A673 (cell line): ENCODE results near the gene DIRAS1. TPM values are rescaled to one million over a fixed set of nuclear protein-coding genes. Genes with fewer than 3 reads are reported as not detected.

Experiments used
- BruUV-seq: library from RNA; stranded (reverse); fragments of 400-500 nt; replicated peaks from 2 replicates; lab custom pipeline; 2021; lab: Mats Ljungman, UMichigan
- CTCF ChIA-PET: fragments of 300-600 bp; sonication (Branson Sonifier 250); formaldehyde crosslinking; loops from one replicate; lab custom pipeline; 2022; ENCODE audit warnings: antibody characterized with exemption; lab: Charles Lee
- POLR2A ChIA-PET: fragments of 300-600 bp; sonication (Branson Sonifier 250); formaldehyde crosslinking; loops from one replicate; lab custom pipeline; 2022; ENCODE audit warnings: antibody characterized with exemption; ENCODE audit not compliant: low non-redundant PET; lab: Charles Lee
- DNase-seq: peaks from one replicate; pipeline ENCODE4 v3.0.0-alpha.2; 2015; ENCODE audit warnings: low spot score
- H3K27ac ChIP-seq: fragments of 200-600 bp; sonication (generic); 2 replicates; pipeline ENCODE4 v1.5.1; 2016; ENCODE audit warnings: mixed run types, low read depth, mild to moderate bottlenecking, mixed read lengths, antibody characterized with exemption, low read length; ENCODE audit not compliant: poor library complexity, severe bottlenecking
- H3K27me3 ChIP-seq: fragments of 200-600 bp; sonication (generic); replicated peaks from 2 replicates; pipeline ENCODE4 v1.6.1; 2017; ENCODE audit warnings: mixed run types, low read depth, mild to moderate bottlenecking, mixed read lengths, antibody characterized with exemption, low read length; ENCODE audit not compliant: insufficient read depth, poor library complexity
- H3K36me3 ChIP-seq: fragments of 200-600 bp; sonication (generic); 2 replicates; pipeline ENCODE4 v1.6.1; 2016; ENCODE audit warnings: mixed run types, mild to moderate bottlenecking, mixed read lengths, antibody characterized with exemption, low read length; ENCODE audit not compliant: insufficient read depth, poor library complexity, severe bottlenecking
- H3K4me1 ChIP-seq: fragments of 200-600 bp; sonication (generic); 2 replicates; pipeline ENCODE4 v1.6.1; 2017; ENCODE audit warnings: mixed run types, mild to moderate bottlenecking, mixed read lengths, antibody characterized with exemption, low read length; ENCODE audit not compliant: insufficient read depth, poor library complexity, severe bottlenecking
- H3K4me3 ChIP-seq: fragments of 200-600 bp; sonication (generic); 2 replicates; pipeline ENCODE4 v1.5.1; 2016; ENCODE audit warnings: low read depth, mixed run types, mild to moderate bottlenecking, mixed read lengths, low read length; ENCODE audit not compliant: poor library complexity, severe bottlenecking
- H3K9me3 ChIP-seq: fragments of 200-600 bp; sonication (generic); 2 replicates; pipeline ENCODE4 v1.6.1; 2016; ENCODE audit warnings: mixed run types, low read depth, mild to moderate bottlenecking, mixed read lengths, antibody characterized with exemption, low read length; ENCODE audit not compliant: poor library complexity, severe bottlenecking
- EZH2 ChIP-seq: fragments of 200-600 bp; sonication (generic); IDR thresholded peaks from 2 replicates; pipeline ENCODE4 v1.6.1; 2017; ENCODE audit warnings: borderline replicate concordance, low read depth, mild to moderate bottlenecking, mixed read lengths, antibody characterized with exemption, low read length; ENCODE audit not compliant: poor library complexity, severe bottlenecking
- intact Hi-C: fragments of 100-400 bp; cut with micrococcal nuclease; formaldehyde crosslinking; loops from one replicate; pipeline ENCODE4 v1.10.0; 2022; ENCODE audit not compliant: unreplicated experiment
- total RNA-seq: library from RNA; stranded (reverse); gene quantifications from 2 replicates; pipeline ENCODE4 v1.2.3, GENCODE V29; 2021
- TF ChIP-seq, protein P1 (sequence below): fragments of 300-800, 200-600 bp; sonication (generic); conservative IDR thresholded peaks from 2 replicates; pipeline ENCODE4 v1.5.1; 2017; ENCODE audit warnings: low read depth, mild to moderate bottlenecking, antibody characterized with exemption, low read length, moderate library complexity, mixed read lengths

Gene DIRAS1
- total RNA-seq, 1 experiment from 2014 or later: 36.8 TPM

DNA sequence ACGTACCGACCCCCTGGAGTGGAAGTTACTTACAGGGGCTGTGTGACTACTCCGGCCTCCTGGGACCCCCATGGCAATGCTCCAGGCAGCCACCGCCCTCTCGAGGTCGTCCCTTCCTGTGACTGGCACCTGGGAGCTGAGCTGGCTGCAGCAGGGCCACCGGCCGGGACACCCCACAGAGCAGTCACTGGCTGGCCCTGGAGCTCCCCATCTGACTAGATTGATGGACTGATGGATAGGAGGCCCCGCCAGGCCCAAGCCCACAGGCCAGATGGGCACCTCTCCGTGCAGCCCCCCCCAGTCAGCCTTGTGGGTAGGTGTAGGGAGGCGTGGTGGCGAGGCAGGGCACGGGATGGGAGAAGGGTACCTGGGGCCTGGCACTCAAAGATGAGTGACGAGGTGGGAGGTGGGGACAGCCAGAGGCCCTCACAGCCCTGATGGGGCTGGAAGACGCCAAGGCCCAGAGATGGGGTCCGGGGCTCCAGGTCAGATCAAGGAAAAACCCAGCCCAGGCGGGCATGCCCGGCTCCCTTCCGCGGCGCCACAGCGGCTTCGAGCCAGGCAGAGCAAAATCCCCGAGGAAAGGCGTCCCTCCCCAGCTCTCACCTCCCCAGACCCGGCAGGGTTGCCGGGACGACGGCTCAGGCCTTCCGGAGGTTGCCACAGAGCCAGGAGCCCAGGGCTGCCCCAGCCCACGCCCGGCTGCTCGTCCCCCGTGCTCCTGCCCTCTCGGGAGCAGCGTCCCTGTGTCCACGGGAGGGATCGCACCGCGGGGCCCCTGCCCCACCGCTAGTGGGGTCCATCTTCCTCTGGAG is 10.2 kb upstream of the DIRAS1 start:
- POLR2A ChIA-PET: interaction anchor here (0.6 kb wide), 2 partner anchors 46 to 487 kb away, joined by 3 read pairs; no protein-coding TSS in a partner anchor
- intact Hi-C loops: no loop called here
- no TSS peak for BruUV-seq
- DNase-seq: no peak
- no peak overlapping the region for H3K27ac ChIP-seq
- peaks cover 11% of the 10 kb centered on the region for H3K27me3 ChIP-seq
- CTCF ChIA-PET: no interaction called here
- peaks cover 3% of the 10 kb centered on the region for H3K36me3 ChIP-seq
- no peaks in the 10 kb centered on the region for H3K9me3 ChIP-seq
- no peaks in the 10 kb centered on the region for H3K4me1 ChIP-seq
- H3K4me3 ChIP-seq: no peak overlapping the region
- TF ChIP-seq, protein P1, sequence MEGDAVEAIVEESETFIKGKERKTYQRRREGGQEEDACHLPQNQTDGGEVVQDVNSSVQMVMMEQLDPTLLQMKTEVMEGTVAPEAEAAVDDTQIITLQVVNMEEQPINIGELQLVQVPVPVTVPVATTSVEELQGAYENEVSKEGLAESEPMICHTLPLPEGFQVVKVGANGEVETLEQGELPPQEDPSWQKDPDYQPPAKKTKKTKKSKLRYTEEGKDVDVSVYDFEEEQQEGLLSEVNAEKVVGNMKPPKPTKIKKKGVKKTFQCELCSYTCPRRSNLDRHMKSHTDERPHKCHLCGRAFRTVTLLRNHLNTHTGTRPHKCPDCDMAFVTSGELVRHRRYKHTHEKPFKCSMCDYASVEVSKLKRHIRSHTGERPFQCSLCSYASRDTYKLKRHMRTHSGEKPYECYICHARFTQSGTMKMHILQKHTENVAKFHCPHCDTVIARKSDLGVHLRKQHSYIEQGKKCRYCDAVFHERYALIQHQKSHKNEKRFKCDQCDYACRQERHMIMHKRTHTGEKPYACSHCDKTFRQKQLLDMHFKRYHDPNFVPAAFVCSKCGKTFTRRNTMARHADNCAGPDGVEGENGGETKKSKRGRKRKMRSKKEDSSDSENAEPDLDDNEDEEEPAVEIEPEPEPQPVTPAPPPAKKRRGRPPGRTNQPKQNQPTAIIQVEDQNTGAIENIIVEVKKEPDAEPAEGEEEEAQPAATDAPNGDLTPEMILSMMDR: no peak
- no peak for TF ChIP-seq EZH2

DNA sequence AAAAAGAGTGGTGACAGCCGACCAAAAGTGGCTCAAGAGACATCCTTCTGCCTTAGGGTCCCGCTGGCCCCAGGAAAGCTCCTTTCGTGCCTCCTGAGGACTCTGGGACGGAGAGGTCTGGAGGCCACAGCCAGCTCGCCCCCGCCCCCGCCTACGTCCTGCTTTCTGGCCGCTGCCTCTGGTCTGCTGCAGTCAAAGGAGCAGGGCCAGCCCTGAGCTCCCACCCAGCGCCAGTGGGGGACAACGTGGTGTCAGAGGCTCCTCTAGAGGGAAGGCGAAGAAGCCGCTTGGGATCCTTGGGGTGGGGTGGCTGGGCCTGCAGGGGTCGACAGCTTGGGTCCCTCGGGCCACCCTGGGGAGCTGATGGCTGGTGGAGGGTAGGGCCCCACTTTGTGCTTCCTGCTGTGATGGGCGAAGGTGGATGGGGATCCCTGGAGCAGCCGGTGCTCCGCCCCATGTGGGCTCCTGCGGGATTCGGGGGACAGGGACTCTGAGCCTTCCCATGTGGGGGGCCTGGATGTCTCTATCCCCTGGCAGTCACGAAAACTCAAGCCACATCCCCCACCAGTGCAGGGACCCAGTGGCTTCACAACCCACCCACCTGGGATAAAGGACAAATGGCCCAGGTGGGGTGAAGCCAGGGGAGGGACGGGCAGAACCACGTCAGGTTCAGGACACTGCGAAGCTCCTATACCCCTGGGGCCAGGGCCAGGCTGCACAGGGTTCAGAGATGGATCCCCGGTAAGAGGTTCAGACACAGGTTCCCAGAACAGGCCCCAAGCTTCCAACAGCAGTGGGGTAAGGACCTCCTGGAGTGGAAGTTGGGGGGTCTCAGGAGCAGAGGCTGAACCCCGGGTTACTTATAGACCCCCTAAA is 9.0 kb upstream of the DIRAS1 start:
- intact Hi-C loops: no loop called here
- no peak overlapping the region for H3K4me3 ChIP-seq
- H3K27ac ChIP-seq: no peak overlapping the region
- DNase-seq: no peak
- H3K27me3 ChIP-seq: peaks cover 11% of the 10 kb centered on the region
- ChIA-PET POLR2A (no interaction called here), CTCF (interaction anchor here (0.5 kb wide), 1 partner anchor 93 kb away, joined by 3 read pairs; no protein-coding TSS in a partner anchor)
- H3K36me3 ChIP-seq: no peaks in the 10 kb centered on the region
- TF ChIP-seq, protein P1: no peak
- TF ChIP-seq EZH2: no peak
- H3K9me3 ChIP-seq: no peaks in the 10 kb centered on the region
- H3K4me1 ChIP-seq: no peaks in the 10 kb centered on the region
- BruUV-seq: no TSS peak

DNA sequence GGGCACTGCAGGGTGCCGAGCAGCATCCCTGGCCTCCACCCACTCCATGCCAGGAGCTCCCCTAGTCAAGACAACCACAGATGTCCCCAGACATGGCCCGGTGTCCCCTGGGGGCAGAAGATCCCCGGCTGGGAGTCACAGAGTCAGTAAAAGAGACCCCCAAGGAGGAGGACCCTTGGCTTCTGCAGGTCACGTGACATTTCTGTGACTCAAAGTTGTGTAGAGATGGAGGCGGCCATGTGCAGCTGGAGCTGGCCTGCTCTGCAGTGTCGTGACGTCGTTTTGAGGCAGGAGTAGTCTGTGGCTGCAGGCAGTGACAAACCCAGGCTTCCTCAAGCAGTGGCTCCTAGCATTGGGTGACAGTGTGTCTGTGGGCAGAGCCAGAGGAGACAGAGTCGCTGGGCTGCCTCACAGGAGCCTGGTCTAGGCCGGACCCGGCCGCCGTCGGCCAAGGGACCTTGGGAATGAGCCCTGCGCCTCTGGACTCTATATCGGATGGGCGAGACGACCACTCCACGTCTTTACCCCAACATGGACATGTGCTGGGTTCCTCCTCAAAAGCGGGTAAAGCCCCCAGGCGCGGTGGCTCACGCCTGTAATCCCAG is 7.7 kb upstream of the DIRAS1 start:
- ChIA-PET CTCF (no interaction called here), POLR2A (interaction anchor here (0.6 kb wide), 1 partner anchor 56 kb away, joined by 5 read pairs; no protein-coding TSS in a partner anchor)
- no TSS peak for BruUV-seq
- intact Hi-C loops: no loop called here
- H3K4me3 ChIP-seq: no peak overlapping the region
- no peaks in the 10 kb centered on the region for H3K9me3 ChIP-seq
- no peaks in the 10 kb centered on the region for H3K4me1 ChIP-seq
- no peak for DNase-seq
- H3K27me3 ChIP-seq: peaks cover 11% of the 10 kb centered on the region
- TF ChIP-seq EZH2: no peak
- TF ChIP-seq, protein P1: no peak
- H3K27ac ChIP-seq: no peak overlapping the region
- H3K36me3 ChIP-seq: no peaks in the 10 kb centered on the region
